NOMO-1 treated with dmso at 0.1 percent for 144 hours (cell line): ENCODE measurements around the gene CREB5.
A peak's percentile ranks its signal among the peaks of the same experiment; 100 is the strongest.

Experiments
- DNase-seq: peaks from one replicate; lab custom pipeline; 2025; ENCODE audit not compliant: unreplicated experiment; lab: John Stamatoyannopoulos, UW

The CREB5 gene

DNA sequence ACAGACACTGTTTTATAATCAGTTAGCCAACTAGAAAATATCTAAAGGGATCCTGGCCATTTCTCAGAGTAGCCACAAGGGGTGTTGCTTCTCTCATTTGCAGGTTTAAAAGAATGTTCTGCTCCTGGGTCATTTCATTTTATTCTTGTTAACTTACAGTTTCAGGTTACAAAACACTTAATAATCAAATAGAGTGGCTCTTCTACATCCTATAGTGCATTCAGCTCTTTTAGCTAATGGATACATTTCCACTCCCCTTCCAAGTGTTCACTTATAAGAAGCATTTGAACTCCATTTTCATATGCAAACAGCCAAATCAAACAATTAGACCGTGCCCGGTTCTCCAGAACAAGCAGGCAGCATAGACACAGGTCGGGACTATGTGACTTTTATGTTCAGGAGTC is 428.3 kb downstream of the CREB5 start:
- DNase-seq, result no peak

DNA sequence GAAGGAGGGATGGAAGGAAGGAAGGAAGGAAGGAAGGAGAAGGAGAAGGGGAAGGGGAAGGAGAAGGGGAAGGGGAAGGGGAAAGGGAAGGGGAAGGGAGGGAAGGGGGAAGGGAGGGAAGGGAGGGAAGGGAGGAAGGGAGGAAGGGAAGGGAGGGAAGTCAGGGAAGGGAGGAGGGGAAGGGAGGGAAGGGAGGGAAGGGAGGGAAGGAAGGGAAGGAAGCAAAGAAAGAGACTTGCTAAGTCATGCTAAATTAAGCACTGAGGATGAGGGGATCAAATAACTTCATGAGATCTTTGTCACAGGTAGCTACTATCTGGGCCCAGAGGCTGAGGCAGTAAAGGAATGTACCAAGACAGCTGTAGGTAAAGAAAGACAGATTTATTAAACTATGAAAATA is 429.4 kb downstream of the CREB5 start:
- DNase-seq, result no peak

- DNase-seq, result no peak
These were observed 430.5 kb downstream of the CREB5 start for GRCh38 chr7:28842769-28843295.

GRCh38 chr7:28845106-28845505 is 432.8 kb downstream of the CREB5 start:
- DNase-seq, result no peak

- no peak for DNase-seq
These were observed 434.9 kb downstream of the CREB5 start for GRCh38 chr7:28847176-28847575.

GRCh38 chr7:28847681-28848080 is 435.4 kb downstream of the CREB5 start:
- DNase-seq, result no peak

- no peak for DNase-seq
These were observed 436.6 kb downstream of the CREB5 start for GRCh38 chr7:28848906-28849305.

- DNase-seq, result no peak
These were observed 438.4 kb downstream of the CREB5 start for GRCh38 chr7:28850699-28851098.

DNA sequence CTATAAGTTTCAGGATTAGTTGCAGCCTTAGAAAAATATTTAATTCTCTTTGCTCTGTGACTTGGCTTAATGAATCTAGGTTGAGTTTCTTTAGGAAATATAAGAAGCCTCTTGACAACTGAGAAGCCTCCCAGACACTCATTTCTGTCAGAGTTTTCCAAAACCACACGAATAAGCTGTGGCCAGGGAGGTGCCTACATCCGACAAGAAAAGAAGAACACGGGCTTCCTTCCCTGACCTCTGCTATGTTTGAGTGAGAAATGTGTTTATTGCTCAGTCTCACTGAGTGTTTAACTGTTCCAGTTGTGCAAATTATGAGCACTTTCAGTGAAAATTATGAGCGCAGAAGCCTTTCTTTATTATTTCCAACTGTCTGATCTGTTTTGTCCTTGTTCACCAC is 440.8 kb downstream of the CREB5 start:
- no peak for DNase-seq

GRCh38 chr7:28853834-28854749 is 441.8 kb downstream of the CREB5 start:
- peak; percentile 58 for DNase-seq

GRCh38 chr7:28854750-28855074 is 442.4 kb downstream of the CREB5 start:
- no peak for DNase-seq

GRCh38 chr7:28855538-28856217 is 443.4 kb downstream of the CREB5 start:
- DNase-seq, result no peak

DNA sequence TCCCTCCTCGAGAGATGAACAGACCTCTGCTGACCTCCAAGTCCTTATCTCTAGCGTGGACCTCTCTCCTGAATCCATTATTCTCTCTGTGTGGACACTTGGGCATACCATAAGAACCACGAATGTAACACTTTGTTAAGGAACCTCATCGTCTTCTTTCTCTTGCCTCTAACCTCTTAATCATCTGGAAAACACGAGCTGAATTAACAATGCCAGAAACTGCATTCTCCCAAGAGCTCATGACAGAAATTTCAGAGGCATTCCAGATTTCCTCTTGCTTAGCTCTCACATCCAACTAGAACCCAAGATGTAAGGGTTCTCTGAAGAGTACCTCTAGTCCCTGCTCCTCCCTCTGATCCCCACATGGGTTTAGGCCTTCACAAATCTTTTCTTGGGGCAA is 444.3 kb downstream of the CREB5 start:
- no peak for DNase-seq

GRCh38 chr7:28858206-28858605 is 445.9 kb downstream of the CREB5 start:
- DNase-seq, result no peak

GRCh38 chr7:28858895-28859294 is 446.6 kb downstream of the CREB5 start:
- DNase-seq, result no peak

GRCh38 chr7:28861825-28862224 is 449.5 kb downstream of the CREB5 start:
- no peak for DNase-seq

GRCh38 chr7:28862595-28863272 is 450.4 kb downstream of the CREB5 start:
- no peak for DNase-seq

- no peak for DNase-seq
These were observed 453.4 kb downstream of the CREB5 start for GRCh38 chr7:28865601-28866144.

- no peak for DNase-seq
These were observed 456.4 kb downstream of the CREB5 start for GRCh38 chr7:28868712-28869111.

GRCh38 chr7:28871077-28871476 is 458.8 kb downstream of the CREB5 start:
- no peak for DNase-seq

GRCh38 chr7:28871631-28872030 is 459.3 kb downstream of the CREB5 start:
- no peak for DNase-seq
